ENCODE data around the gene SLC8A1. TPM values are rescaled to one million over a fixed set of nuclear protein-coding genes. Genes with fewer than 3 reads are reported as not detected.

The SLC8A1 gene
- total RNA-seq, 2 experiments from 2014 or later, result 1.9 to 2.3 TPM

DNA sequence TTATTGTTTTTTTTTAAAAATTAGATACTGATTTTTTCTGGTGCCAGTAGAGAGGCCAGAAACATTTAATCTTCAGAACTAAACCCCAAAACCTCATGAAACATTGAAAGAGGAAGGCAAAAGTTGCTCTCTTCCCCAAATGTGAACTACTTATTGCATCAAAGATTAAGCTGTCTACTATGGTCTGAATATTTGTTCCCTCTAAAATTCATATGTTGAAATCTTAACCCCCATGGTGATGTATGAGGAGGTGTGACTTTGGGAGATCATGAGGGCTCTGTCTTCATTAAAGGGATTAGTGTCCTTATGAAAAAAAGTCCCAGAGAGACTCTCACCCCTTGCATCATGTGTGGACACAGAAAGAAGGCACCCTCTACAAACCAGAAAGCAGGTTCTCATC, 28.2 kb upstream of the SLC8A1 start:
- Mint-ChIP-seq H3K27me3 (no peaks in the 10 kb centered on the region), H3K27ac (no peak overlapping the region), H3K36me3 (ENCODE audit: low read depth) (no peaks in the 10 kb centered on the region), H3K4me3 (no peak overlapping the region), H3K4me1 (no peaks in the 10 kb centered on the region), H3K9me3 (ENCODE audit: low read depth) (no peaks in the 10 kb centered on the region)
- ChIA-PET POLR2A (no interaction called here), CTCF (interaction anchor here (0.6 to 0.7 kb wide), 2 partner anchors 13 to 1235 kb away, joined by 3 read pairs; no protein-coding TSS in a partner anchor)
- intact Hi-C loops (cut with DNase I, micrococcal nuclease), result no loop called here
- no peak for ATAC-seq
- DNase-seq, result no peak

DNA sequence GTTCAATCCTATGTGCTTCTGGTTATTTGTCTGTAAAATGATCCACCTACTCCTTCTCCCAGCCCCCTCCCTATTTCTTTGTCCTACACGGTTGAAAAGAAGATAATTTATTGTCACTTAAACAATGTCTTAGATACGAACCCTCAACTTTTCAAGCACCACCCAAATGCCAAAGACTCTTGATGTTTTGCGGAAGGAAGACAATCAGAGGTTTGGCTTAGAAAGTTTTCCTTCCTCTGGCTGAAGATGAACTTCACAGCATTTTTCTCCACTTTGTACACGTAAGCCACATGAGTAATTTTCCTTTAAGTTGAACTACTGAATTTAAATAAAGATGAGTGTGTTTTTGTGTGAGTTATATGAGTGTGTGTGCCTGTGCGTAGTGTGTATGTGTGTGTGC, 25.5 kb upstream of the SLC8A1 start:
- no peak overlapping the region for H3K27ac Mint-ChIP-seq
- ChIA-PET POLR2A (no interaction called here), CTCF (interaction anchor here (0.5 kb wide), 1 partner anchor 26 kb away, joined by 3 read pairs; no protein-coding TSS in a partner anchor)
- ATAC-seq (no peak), DNase-seq (no peak)
- no peaks in the 10 kb centered on the region for H3K9me3 Mint-ChIP-seq (ENCODE audit: low read depth)
- H3K4me1 Mint-ChIP-seq, result no peaks in the 10 kb centered on the region
- intact Hi-C loops (cut with DNase I, micrococcal nuclease), result no loop called here
- H3K27me3 Mint-ChIP-seq, result no peaks in the 10 kb centered on the region
- no peaks in the 10 kb centered on the region for H3K36me3 Mint-ChIP-seq (ENCODE audit: low read depth)
- no peak overlapping the region for H3K4me3 Mint-ChIP-seq

DNA sequence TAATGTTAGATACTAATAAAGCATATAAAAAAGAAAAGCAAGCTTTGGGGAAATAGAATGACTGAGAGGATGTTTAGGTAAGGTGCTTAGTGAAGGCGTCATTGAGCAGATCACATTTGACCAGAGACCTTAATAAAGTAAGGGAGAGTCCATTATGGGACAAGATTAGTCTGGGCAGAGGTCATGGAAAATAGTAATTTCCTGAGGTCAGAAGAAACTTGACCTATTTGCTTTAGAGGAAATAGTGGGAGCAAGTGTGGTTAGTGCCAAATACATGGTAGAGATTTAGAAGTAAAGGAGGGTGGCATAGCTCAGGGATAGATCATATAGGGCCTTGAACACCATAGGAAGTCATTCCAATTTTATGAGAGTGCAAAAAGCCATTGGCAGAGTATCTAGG, 24.5 kb upstream of the SLC8A1 start:
- H3K4me3 Mint-ChIP-seq, result no peak overlapping the region
- intact Hi-C loops (cut with DNase I, micrococcal nuclease), result no loop called here
- no peaks in the 10 kb centered on the region for H3K9me3 Mint-ChIP-seq (ENCODE audit: low read depth)
- H3K27ac Mint-ChIP-seq, result no peak overlapping the region
- ChIA-PET CTCF (no interaction called here), POLR2A (no interaction called here)
- no peaks in the 10 kb centered on the region for H3K36me3 Mint-ChIP-seq (ENCODE audit: low read depth)
- no peaks in the 10 kb centered on the region for H3K27me3 Mint-ChIP-seq
- no peak for ATAC-seq
- no peaks in the 10 kb centered on the region for H3K4me1 Mint-ChIP-seq
- no peak for DNase-seq

DNA sequence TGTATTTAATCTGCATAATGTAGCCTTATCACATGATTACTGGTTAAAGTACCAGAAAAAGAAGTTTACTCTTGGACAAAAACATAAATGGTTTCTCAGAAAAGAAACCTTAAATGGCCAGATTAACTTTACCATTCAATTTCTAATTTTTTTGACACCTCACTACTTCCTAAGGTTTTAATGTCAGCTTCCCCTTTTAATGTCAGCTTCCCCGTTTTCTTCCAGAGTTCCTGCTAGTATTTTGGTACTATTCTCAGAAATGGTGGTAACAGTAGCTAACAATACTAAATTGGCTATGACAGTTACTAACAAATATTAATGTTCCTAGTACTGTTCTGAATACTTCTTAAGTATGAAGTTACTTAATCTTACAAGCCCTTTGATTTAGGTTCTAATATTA, 22.4 kb upstream of the SLC8A1 start:
- Mint-ChIP-seq H3K9me3 (ENCODE audit: low read depth) (no peaks in the 10 kb centered on the region), H3K36me3 (ENCODE audit: low read depth) (no peaks in the 10 kb centered on the region), H3K4me1 (no peaks in the 10 kb centered on the region), H3K27ac (no peak overlapping the region), H3K4me3 (no peak overlapping the region), H3K27me3 (no peaks in the 10 kb centered on the region)
- ChIA-PET POLR2A (no interaction called here), CTCF (no interaction called here)
- intact Hi-C loops (cut with DNase I, micrococcal nuclease), result no loop called here
- no peak for ATAC-seq
- no peak for DNase-seq

DNA sequence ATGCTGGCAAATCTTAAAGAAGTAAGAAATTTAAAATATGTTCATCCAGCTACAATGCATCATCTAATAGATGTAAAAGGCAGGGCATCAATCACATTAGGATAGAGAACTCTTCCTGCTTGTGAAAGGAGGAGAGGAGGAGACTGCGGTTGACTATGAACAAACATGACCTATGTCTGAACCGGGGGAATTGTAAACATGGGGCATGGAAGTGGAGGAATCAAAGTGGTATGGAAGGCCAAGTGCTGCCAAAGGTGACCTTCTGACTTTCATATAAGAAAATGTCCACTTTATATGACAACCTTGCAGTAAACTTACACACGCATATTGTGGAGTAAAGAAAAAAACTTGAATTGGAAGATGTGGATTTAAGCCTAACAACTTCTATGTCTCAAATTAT, 20.0 kb upstream of the SLC8A1 start:
- H3K36me3 Mint-ChIP-seq (ENCODE audit: low read depth), result no peaks in the 10 kb centered on the region
- no peak for DNase-seq
- H3K9me3 Mint-ChIP-seq (ENCODE audit: low read depth), result no peaks in the 10 kb centered on the region
- no peaks in the 10 kb centered on the region for H3K27me3 Mint-ChIP-seq
- no peak overlapping the region for H3K27ac Mint-ChIP-seq
- H3K4me1 Mint-ChIP-seq, result no peaks in the 10 kb centered on the region
- no peak overlapping the region for H3K4me3 Mint-ChIP-seq
- intact Hi-C loops (cut with DNase I, micrococcal nuclease), result no loop called here
- ChIA-PET POLR2A (no interaction called here), CTCF (interaction anchor here (0.6 kb wide), 1 partner anchor 13 kb away, joined by 3 read pairs; no protein-coding TSS in a partner anchor)
- ATAC-seq, result no peak

DNA sequence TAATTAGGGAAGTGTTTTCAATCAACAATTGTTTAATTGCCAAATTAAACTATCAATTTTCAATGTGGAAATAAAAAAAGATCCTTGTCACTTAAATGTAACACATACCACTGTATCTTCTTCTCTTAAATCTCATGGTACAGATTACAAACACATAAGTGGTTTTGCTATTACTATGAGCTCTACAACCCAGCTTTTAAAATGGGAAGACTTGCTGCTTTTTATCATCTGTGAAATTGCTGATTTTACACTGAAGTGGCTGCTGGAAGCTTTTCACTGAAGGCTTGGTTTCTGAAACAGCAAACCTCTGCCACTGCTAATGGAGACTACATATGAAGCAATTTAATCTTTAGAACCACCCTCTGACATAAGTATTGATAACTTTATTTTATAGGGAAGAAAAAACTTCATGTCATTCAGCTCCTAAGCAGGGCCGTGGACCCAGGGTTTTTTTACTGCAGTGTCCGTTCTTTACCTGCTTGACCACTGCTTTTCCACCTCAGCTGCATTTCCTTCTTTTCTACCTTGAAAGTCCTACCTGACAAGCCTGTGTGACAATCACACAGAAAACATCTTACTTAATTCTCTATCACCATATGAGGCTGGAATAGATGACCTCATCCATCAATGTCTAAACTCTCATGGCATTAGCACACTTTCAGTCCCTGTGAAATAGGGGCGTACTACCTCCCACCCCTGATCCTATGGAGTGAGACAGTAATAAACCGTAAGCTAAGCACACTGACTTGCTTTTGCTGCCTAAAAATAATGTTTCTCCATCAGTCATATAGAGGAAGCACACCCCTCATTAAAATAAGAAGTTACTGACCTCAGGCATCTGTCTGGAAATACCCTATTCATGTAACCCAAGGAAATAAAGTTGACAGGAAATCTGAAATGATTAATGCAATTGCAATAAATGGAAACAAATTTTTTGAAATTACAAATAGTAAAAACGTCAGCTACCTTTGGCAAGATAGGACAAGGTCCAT, 19.2 kb upstream of the SLC8A1 start:
- Mint-ChIP-seq H3K4me3 (no peak overlapping the region), H3K27me3 (no peaks in the 10 kb centered on the region), H3K36me3 (ENCODE audit: low read depth) (no peaks in the 10 kb centered on the region), H3K27ac (no peak overlapping the region), H3K9me3 (ENCODE audit: low read depth) (no peaks in the 10 kb centered on the region), H3K4me1 (no peaks in the 10 kb centered on the region)
- no peak for DNase-seq
- no peak for ATAC-seq
- POLR2A ChIA-PET, result no interaction called here
- CTCF ChIA-PET, result interaction anchor here (0.6 kb wide), 1 partner anchor 13 kb away, joined by 3 read pairs; no protein-coding TSS in a partner anchor
- intact Hi-C loops (cut with DNase I, micrococcal nuclease), result no loop called here

DNA sequence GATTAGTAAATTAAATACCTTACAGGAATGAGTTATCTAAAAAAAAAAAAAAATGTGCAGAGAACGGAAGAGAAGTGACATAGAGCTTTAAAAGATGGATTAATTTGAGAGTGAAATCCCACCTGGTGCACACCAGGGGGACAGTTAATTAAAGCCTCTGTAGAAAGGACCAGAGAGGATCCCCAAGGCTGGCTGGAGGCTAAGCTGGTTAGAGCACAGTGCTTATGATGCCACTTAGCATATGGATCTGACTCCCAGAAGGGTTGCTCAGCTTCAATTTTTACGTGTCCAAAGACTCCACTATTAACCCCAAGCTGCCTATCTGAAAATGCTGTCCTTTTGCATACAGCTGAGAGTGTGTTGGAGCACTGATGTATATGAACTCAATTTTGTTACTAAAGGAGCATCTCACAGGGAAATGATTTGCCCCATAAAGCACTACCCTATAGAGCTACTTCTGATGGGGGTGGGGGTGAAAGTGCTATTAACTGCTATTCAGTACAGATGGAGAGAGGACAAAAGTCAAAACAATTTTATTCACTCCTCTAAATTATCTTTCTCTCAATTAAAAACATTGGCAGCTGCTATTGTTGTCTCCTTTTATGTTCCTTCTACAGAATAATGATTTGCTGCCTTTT, 15.2 kb upstream of the SLC8A1 start:
- no peak for ATAC-seq
- CTCF ChIA-PET, result interaction anchor here (0.6 kb wide), 1 partner anchor 13 kb away, joined by 3 read pairs; no protein-coding TSS in a partner anchor
- Mint-ChIP-seq H3K27me3 (no peaks in the 10 kb centered on the region), H3K4me3 (no peak overlapping the region), H3K4me1 (no peaks in the 10 kb centered on the region), H3K9me3 (ENCODE audit: low read depth) (no peaks in the 10 kb centered on the region), H3K27ac (no peak overlapping the region), H3K36me3 (ENCODE audit: low read depth) (no peaks in the 10 kb centered on the region)
- DNase-seq, result no peak
- intact Hi-C loops (cut with DNase I, micrococcal nuclease), result no loop called here
- POLR2A ChIA-PET, result no interaction called here

DNA sequence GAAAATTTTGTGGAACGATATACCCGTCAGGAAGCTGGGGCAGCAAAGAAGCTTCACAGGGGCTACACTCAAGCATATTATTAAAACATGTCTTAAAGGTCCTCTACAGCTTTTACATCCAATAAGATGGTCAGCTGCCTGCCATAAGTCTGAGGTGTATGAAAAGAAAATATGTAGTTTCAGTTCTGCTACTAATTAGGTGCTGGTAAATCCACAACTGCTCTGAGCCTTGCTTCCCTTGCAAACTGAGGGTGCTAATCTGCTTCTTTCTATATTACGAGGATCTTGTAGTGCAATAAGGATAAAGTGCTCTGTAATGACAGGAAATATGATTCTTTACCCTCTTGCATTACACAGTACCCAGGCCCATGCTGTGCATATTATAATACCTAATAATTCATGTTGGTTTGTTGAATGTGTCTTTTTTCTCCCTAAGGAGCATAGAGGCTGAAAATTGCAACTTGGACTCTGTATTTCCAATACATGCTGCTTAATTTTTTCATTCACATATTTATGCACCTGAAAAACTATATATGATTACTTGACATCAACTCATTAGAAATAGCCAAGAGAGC, 14.5 kb upstream of the SLC8A1 start:
- DNase-seq (no peak), ATAC-seq (no peak)
- Mint-ChIP-seq H3K27ac (no peak overlapping the region), H3K4me1 (no peaks in the 10 kb centered on the region), H3K4me3 (no peak overlapping the region), H3K27me3 (no peaks in the 10 kb centered on the region), H3K9me3 (ENCODE audit: low read depth) (no peaks in the 10 kb centered on the region), H3K36me3 (ENCODE audit: low read depth) (no peaks in the 10 kb centered on the region)
- ChIA-PET POLR2A (no interaction called here), CTCF (no interaction called here)
- intact Hi-C loops (cut with DNase I, micrococcal nuclease), result no loop called here

DNA sequence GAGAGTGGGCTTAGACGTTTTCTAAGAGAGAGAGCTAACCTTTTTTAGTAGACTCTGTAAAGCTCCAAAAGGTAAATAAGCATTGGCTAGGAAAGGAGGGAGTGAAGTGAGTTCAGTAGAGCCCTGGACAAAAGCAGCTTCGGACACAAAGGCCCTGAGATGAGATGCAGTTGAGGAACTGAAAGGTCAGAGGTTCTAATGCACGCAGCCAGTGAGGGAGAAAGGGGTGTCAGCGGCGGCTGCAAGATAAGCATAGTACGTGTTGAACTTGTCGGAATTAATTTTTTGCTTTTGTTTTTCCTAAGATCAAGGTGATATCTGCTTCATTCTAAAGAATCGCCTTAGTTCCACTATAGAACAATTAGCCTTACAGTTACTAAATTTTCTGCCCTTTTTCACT, 11.2 kb upstream of the SLC8A1 start:
- peaks cover 3% of the 10 kb centered on the region for H3K27me3 Mint-ChIP-seq
- H3K9me3 Mint-ChIP-seq (ENCODE audit: low read depth), result no peaks in the 10 kb centered on the region
- H3K36me3 Mint-ChIP-seq (ENCODE audit: low read depth), result no peaks in the 10 kb centered on the region
- no peak for DNase-seq
- no peak overlapping the region for H3K4me3 Mint-ChIP-seq
- ChIA-PET POLR2A (no interaction called here), CTCF (no interaction called here)
- no peaks in the 10 kb centered on the region for H3K4me1 Mint-ChIP-seq
- intact Hi-C loops (cut with DNase I, micrococcal nuclease), result no loop called here
- ATAC-seq, result no peak
- no peak overlapping the region for H3K27ac Mint-ChIP-seq

DNA sequence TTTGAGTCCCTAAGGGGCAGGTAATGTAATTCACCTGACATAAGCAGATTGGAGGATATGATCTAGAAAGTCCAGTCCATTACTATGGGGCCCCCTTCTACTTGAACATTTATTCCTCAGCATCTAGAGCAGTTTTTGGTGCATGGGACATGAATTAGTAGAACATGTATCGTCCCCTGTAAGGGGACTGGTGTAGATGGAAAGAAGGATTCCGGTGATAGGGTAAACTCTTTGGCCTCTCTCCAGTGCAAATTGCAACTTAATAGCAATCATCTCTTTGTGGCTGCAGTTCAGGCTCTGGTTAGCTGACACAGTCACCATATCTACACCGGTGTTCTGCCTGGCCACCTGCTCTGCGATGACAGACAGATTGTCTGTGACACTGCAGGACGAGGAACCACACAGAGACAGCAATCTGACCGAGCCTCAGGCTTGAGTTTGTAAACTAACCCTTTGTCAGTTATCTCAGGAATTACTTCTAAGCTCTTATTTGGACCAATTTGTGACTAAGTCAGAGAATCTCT, 6.4 kb upstream of the SLC8A1 start:
- DNase-seq (no peak), ATAC-seq (no peak)
- Mint-ChIP-seq H3K4me3 (no peak overlapping the region), H3K4me1 (no peaks in the 10 kb centered on the region), H3K27me3 (peaks cover 3% of the 10 kb centered on the region), H3K36me3 (ENCODE audit: low read depth) (no peaks in the 10 kb centered on the region), H3K27ac (no peak overlapping the region), H3K9me3 (ENCODE audit: low read depth) (no peaks in the 10 kb centered on the region)
- intact Hi-C loops (cut with DNase I, micrococcal nuclease), result loop anchor here in 1 of 2 experiments (10.0 kb wide), 1 partner anchor 544 kb away; no protein-coding TSS in a partner anchor
- CTCF ChIA-PET, result interaction anchor here (0.6 to 0.7 kb wide), 2 partner anchors 13 to 1058 kb away, joined by 3 read pairs; no protein-coding TSS in a partner anchor
- POLR2A ChIA-PET, result no interaction called here

DNA sequence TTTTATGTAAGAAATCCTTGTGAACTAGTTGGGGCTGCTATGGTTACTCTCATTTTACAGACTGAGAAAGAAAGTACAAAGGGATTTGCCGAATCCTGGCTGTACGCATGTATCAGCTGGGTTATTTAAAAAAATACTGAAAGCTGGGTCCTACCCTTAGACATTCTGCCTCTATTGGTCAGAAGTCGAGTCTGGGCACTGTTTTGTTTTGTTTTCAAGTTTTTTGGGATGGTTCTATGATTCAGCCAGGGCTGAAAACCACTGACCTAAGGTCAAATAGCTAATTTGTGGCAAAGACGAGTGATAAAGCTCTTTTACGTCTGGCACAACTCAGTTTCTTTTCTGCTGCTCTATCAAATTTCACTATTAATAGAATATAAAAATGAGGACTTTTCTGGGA, 5.9 kb upstream of the SLC8A1 start:
- intact Hi-C loops (cut with DNase I, micrococcal nuclease), result loop anchor here in 1 of 2 experiments (10.0 kb wide), 1 partner anchor 543 kb away; no protein-coding TSS in a partner anchor
- POLR2A ChIA-PET, result no interaction called here
- H3K4me3 Mint-ChIP-seq, result no peak overlapping the region
- ATAC-seq (no peak), DNase-seq (no peak)
- no peaks in the 10 kb centered on the region for H3K36me3 Mint-ChIP-seq (ENCODE audit: low read depth)
- peaks cover 6% of the 10 kb centered on the region for H3K27me3 Mint-ChIP-seq
- H3K4me1 Mint-ChIP-seq, result no peaks in the 10 kb centered on the region
- no peak overlapping the region for H3K27ac Mint-ChIP-seq
- CTCF ChIA-PET, result no interaction called here
- H3K9me3 Mint-ChIP-seq (ENCODE audit: low read depth), result no peaks in the 10 kb centered on the region

Measured in activated CD4-positive, alpha-beta T cell treated with anti-CD3 and anti-CD28 coated beads for 36 hours (primary cell).